Neural cell (in vitro differentiated cells): ENCODE data around the gene TDP1. TPM values are rescaled to one million over a fixed set of nuclear protein-coding genes. Genes with fewer than 3 reads are reported as not detected.

Source experiments
- H2AFZ ChIP-seq: fragments of 200-600, 300-800 bp; sonication (generic), shearing (Covaris generic); 2 replicates; pipeline ENCODE4 v1.6.0; 2014; ENCODE audit warnings: low read depth, mild to moderate bottlenecking, antibody characterized with exemption, low read length, moderate library complexity
- H3F3A ChIP-seq: fragments of 200-600 bp; shearing (Covaris generic); 2 replicates; pipeline ENCODE4 v1.6.1; 2016; ENCODE audit warnings: mild to moderate bottlenecking, moderate library complexity, mixed read lengths, antibody characterized with exemption, low read length; ENCODE audit not compliant: insufficient read depth, poor library complexity, severe bottlenecking
- H3K27ac ChIP-seq: fragments of 200-600, 300-800 bp; sonication (generic), shearing (Covaris generic); 2 replicates; pipeline ENCODE4 v1.5.1; 2014; ENCODE audit warnings: mild to moderate bottlenecking, low read length, moderate library complexity
- H3K27me3 ChIP-seq: fragments of 300-800, 200-600 bp; sonication (generic), shearing (Covaris generic); 2 replicates; pipeline ENCODE4 v1.6.0; 2014; ENCODE audit warnings: mild to moderate bottlenecking, low read depth, low read length, moderate library complexity; ENCODE audit not compliant: insufficient read depth
- H3K36me3 ChIP-seq: fragments of 300-800, 200-600 bp; sonication (generic), shearing (Covaris generic); 2 replicates; pipeline ENCODE4 v1.5.1; 2014; ENCODE audit warnings: mild to moderate bottlenecking, antibody characterized with exemption, low read length, moderate library complexity; ENCODE audit not compliant: insufficient read depth
- H3K4me2 ChIP-seq: fragments of 300-800, 200-600 bp; sonication (generic), shearing (Covaris generic); 2 replicates; pipeline ENCODE4 v1.6.0; 2014; ENCODE audit warnings: mild to moderate bottlenecking, low read length
- H3K4me3 ChIP-seq: fragments of 300-800, 200-600 bp; sonication (generic), shearing (Covaris generic); 2 replicates; pipeline ENCODE4 v1.5.1; 2014; ENCODE audit warnings: mild to moderate bottlenecking, low read length, moderate library complexity
- H3K79me2 ChIP-seq: fragments of 200-600 bp; shearing (Covaris generic); replicated peaks from 2 replicates; pipeline ENCODE4 v1.6.0; 2014; ENCODE audit warnings: mild to moderate bottlenecking, low read length, moderate library complexity; ENCODE audit not compliant: insufficient read depth
- H3K9ac ChIP-seq: fragments of 300-800, 200-600 bp; sonication (generic), shearing (Covaris generic); 2 replicates; pipeline ENCODE4 v1.6.1; 2016; ENCODE audit warnings: mild to moderate bottlenecking, low read length, mixed read lengths
- H3K9me2 ChIP-seq: fragments of 200-600 bp; shearing (Covaris generic); 2 replicates; pipeline ENCODE4 v1.6.1; 2016; ENCODE audit warnings: mild to moderate bottlenecking, low read length, mixed read lengths; ENCODE audit not compliant: insufficient read depth
- H3K9me3 ChIP-seq: fragments of 200-600, 300-800 bp; sonication (generic), shearing (Covaris generic); 2 replicates; pipeline ENCODE4 v1.6.1; 2016; ENCODE audit warnings: mild to moderate bottlenecking, mixed run types, low read length, moderate library complexity, mixed read lengths
- H4K20me1 ChIP-seq: fragments of 200-600 bp; shearing (Covaris generic); 2 replicates; pipeline ENCODE4 v1.6.1; 2016; ENCODE audit warnings: mild to moderate bottlenecking, mixed run types; ENCODE audit not compliant: insufficient read depth
- CTCF ChIP-seq: fragments of 450-650 bp; IDR thresholded peaks from 2 replicates; pipeline ENCODE4 v1.5.1; 2014; ENCODE audit warnings: antibody characterized with exemption, mild to moderate bottlenecking, moderate library complexity; ENCODE audit not compliant: poor library complexity, severe bottlenecking
- EP300 ChIP-seq: fragments of 450-650 bp; conservative IDR thresholded peaks from 2 replicates; pipeline ENCODE4 v1.6.1; 2014; ENCODE audit warnings: antibody characterized with exemption, mild to moderate bottlenecking, moderate library complexity; ENCODE audit not compliant: poor library complexity, severe bottlenecking
- EZH2 ChIP-seq: fragments of 200-600, 300-800 bp; shearing (Covaris generic), sonication (generic); IDR thresholded peaks from 2 replicates; pipeline ENCODE4 v1.6.1; 2014; ENCODE audit warnings: antibody characterized with exemption, low read length, borderline replicate concordance, mild to moderate bottlenecking; ENCODE audit not compliant: insufficient read depth, poor library complexity, severe bottlenecking
- MXI1 ChIP-seq: fragments of 450-650 bp; conservative IDR thresholded peaks from 2 replicates; pipeline ENCODE4 v1.6.1; 2014; ENCODE audit warnings: antibody characterized with exemption, mild to moderate bottlenecking; ENCODE audit not compliant: poor library complexity, severe bottlenecking
- POLR2AphosphoS5 ChIP-seq: IDR thresholded peaks from 2 replicates; pipeline ENCODE4 v1.6.1; 2012
- RAD21 ChIP-seq: fragments of 450-650 bp; conservative IDR thresholded peaks from 2 replicates; pipeline ENCODE4 v1.6.1; 2014; ENCODE audit warnings: antibody characterized with exemption, mild to moderate bottlenecking, moderate library complexity
- SMC3 ChIP-seq: fragments of 450-650 bp; conservative IDR thresholded peaks from 2 replicates; pipeline ENCODE4 v1.6.1; 2014; ENCODE audit warnings: antibody characterized with exemption, mild to moderate bottlenecking, moderate library complexity; ENCODE audit not compliant: poor library complexity
- TAF1 ChIP-seq: IDR thresholded peaks from 2 replicates; pipeline ENCODE4 v1.6.1; 2012; ENCODE audit warnings: low read depth
- polyA plus RNA-seq: library from polyadenylated mRNA; depleted of rRNA; stranded (reverse); fragments of >200 nt; gene quantifications from 2 replicates; pipeline ENCODE4 v1.2.3, GENCODE V29; 2014
- TF ChIP-seq, protein P1 (sequence below): IDR thresholded peaks from 2 replicates; pipeline ENCODE4 v1.6.1; 2012; ENCODE audit warnings: borderline replicate concordance

Gene TDP1
- polyA plus RNA-seq, 1 donor from 2014 or later: 29.1 TPM

GRCh38 chr14:89996963-89997362 is 41.2 kb downstream of the TDP1 start:
- H3K9me3 ChIP-seq: no peaks in the 10 kb centered on the region
- H3K27ac ChIP-seq: no peak overlapping the region
- H3K79me2 ChIP-seq: no peaks in the 10 kb centered on the region
- H3K4me3 ChIP-seq: no peak overlapping the region
- H3K36me3 ChIP-seq: peaks cover 4% of the 10 kb centered on the region
- no peaks in the 10 kb centered on the region for H3F3A ChIP-seq
- H3K4me2 ChIP-seq: no peak overlapping the region
- TF ChIP-seq EP300: no peak
- TF ChIP-seq POLR2AphosphoS5: no peak
- no peak for TF ChIP-seq CTCF
- TF ChIP-seq, protein P1, sequence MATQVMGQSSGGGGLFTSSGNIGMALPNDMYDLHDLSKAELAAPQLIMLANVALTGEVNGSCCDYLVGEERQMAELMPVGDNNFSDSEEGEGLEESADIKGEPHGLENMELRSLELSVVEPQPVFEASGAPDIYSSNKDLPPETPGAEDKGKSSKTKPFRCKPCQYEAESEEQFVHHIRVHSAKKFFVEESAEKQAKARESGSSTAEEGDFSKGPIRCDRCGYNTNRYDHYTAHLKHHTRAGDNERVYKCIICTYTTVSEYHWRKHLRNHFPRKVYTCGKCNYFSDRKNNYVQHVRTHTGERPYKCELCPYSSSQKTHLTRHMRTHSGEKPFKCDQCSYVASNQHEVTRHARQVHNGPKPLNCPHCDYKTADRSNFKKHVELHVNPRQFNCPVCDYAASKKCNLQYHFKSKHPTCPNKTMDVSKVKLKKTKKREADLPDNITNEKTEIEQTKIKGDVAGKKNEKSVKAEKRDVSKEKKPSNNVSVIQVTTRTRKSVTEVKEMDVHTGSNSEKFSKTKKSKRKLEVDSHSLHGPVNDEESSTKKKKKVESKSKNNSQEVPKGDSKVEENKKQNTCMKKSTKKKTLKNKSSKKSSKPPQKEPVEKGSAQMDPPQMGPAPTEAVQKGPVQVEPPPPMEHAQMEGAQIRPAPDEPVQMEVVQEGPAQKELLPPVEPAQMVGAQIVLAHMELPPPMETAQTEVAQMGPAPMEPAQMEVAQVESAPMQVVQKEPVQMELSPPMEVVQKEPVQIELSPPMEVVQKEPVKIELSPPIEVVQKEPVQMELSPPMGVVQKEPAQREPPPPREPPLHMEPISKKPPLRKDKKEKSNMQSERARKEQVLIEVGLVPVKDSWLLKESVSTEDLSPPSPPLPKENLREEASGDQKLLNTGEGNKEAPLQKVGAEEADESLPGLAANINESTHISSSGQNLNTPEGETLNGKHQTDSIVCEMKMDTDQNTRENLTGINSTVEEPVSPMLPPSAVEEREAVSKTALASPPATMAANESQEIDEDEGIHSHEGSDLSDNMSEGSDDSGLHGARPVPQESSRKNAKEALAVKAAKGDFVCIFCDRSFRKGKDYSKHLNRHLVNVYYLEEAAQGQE: no peak
- no peak for TF ChIP-seq EZH2
- TF ChIP-seq TAF1: no peak
- no peaks in the 10 kb centered on the region for H3K27me3 ChIP-seq
- no peak overlapping the region for H2AFZ ChIP-seq
- H3K9me2 ChIP-seq: no peaks in the 10 kb centered on the region
- no peak overlapping the region for H3K9ac ChIP-seq
- H4K20me1 ChIP-seq: no peaks in the 10 kb centered on the region

- no peak overlapping the region for H3K27ac ChIP-seq
- H3K9me3 ChIP-seq: no peaks in the 10 kb centered on the region
- no peaks in the 10 kb centered on the region for H3K27me3 ChIP-seq
- no peaks in the 10 kb centered on the region for H3F3A ChIP-seq
- no peak overlapping the region for H2AFZ ChIP-seq
- H3K4me3 ChIP-seq: no peak overlapping the region
- no peaks in the 10 kb centered on the region for H3K79me2 ChIP-seq
- peaks cover 4% of the 10 kb centered on the region for H3K36me3 ChIP-seq
- no peaks in the 10 kb centered on the region for H4K20me1 ChIP-seq
- no peaks in the 10 kb centered on the region for H3K9me2 ChIP-seq
- H3K9ac ChIP-seq: no peak overlapping the region
- no peak overlapping the region for H3K4me2 ChIP-seq
- TF ChIP-seq EP300 (no peak), TAF1 (no peak), EZH2 (no peak), CTCF (no peak), POLR2AphosphoS5 (no peak), MXI1 (no peak), SMC3 (no peak), RAD21 (no peak)
- TF ChIP-seq, protein P1: no peak
Observed at GRCh38 chr14:90000935-90001334, 45.2 kb downstream of the TDP1 start.
